Keratinocyte (primary cell): Measurements from ENCODE around the gene OR1D5.
A peak's percentile ranks its signal among the peaks of the same experiment; 100 is the strongest.

Experiments
- CTCF ChIP-seq, 3 experiments: IDR thresholded peaks in 1 of 3; conservative IDR thresholded peaks in 1 of 3; optimal IDR thresholded peaks in 1 of 3; 2 replicates in 2 of 3; 3 replicates in 1 of 3; pipeline versions ENCODE3 to v1.5.1; 2011; ENCODE audit warnings: low read length in 3 of 3, mild to moderate bottlenecking in 3 of 3, moderate library complexity in 2 of 3, control low read depth in 1 of 3, inconsistent platforms in 1 of 3; ENCODE audit not compliant: insufficient read depth in 2 of 3; ENCODE audit errors: extremely low read depth in 1 of 3
- EZH2 ChIP-seq: IDR thresholded peaks from one replicate; pipeline ENCODE4 v1.6.1; 2012; ENCODE audit warnings: inconsistent platforms, mild to moderate bottlenecking, low read length, moderate library complexity

- TF ChIP-seq CTCF (optimal IDR thresholded peaks at IDR 0.05 in 1 of 3, IDR thresholded peaks at IDR 0.05 in 1 of 3, conservative IDR thresholded peaks at IDR 0.05 in 1 of 3; ENCODE audit: extremely low read depth in 1 of 3, insufficient read depth in 2 of 3, low read length in 3 of 3) (peak; percentile 62 to 85 (median 67)), EZH2 (no peak)
These were observed 50.4 kb downstream of the OR1D5 start for GRCh38 chr17:3012926-3013581.
